ENCODE results near the gene COPG2.
"Not testable (repeated sequence)": the region's sequence is repeated elsewhere in the genome, so short reads cannot be mapped to it uniquely, and the experiment has no call there.

DNA sequence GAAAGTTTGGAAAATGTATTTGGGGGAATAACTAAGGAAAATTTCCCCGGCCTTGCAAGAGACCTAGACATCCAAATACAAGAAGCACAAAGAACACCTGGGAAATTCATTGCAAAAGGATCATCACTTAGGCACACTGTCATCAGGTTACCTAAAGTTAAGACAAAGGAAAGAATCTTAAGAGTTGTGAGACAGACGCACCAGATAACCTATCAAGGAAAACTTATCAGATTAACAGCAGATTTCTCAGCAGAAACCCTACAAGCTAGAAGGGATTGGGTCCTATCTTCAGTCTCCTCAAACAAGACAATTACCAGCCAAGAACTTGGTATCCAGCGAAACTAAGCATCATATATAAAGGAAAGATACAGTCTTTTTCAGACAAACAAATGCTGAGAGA lies 93.4 kb downstream of the COPG2 start:
- TF ChIP-seq, protein P1, sequence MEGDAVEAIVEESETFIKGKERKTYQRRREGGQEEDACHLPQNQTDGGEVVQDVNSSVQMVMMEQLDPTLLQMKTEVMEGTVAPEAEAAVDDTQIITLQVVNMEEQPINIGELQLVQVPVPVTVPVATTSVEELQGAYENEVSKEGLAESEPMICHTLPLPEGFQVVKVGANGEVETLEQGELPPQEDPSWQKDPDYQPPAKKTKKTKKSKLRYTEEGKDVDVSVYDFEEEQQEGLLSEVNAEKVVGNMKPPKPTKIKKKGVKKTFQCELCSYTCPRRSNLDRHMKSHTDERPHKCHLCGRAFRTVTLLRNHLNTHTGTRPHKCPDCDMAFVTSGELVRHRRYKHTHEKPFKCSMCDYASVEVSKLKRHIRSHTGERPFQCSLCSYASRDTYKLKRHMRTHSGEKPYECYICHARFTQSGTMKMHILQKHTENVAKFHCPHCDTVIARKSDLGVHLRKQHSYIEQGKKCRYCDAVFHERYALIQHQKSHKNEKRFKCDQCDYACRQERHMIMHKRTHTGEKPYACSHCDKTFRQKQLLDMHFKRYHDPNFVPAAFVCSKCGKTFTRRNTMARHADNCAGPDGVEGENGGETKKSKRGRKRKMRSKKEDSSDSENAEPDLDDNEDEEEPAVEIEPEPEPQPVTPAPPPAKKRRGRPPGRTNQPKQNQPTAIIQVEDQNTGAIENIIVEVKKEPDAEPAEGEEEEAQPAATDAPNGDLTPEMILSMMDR (conservative IDR thresholded peaks at IDR 0.05; ENCODE audit: low read depth in 2 of 2) = not testable (repeated sequence)
- not testable (repeated sequence) for TF ChIP-seq POLR2AphosphoS5 (IDR thresholded peaks at IDR 0.05; ENCODE audit: low read depth); CREB1 (CRISPR knock-in tag; IDR thresholded peaks at IDR 0.05; ENCODE audit: low read depth); EZH2 (IDR thresholded peaks at IDR 0.05; ENCODE audit: low read depth, unreplicated experiment); EZH2phosphoT487 (IDR thresholded peaks at IDR 0.05; ENCODE audit: unreplicated experiment); JUNB (IDR thresholded peaks at IDR 0.05; ENCODE audit: unreplicated experiment); ZNF114 (CRISPR knock-in tag; IDR thresholded peaks at IDR 0.05); STAT1 (IDR thresholded peaks at IDR 0.05; ENCODE audit: unreplicated experiment); NANOG (IDR thresholded peaks at IDR 0.05; ENCODE audit: borderline replicate concordance); ZNF331 (CRISPR knock-in tag; IDR thresholded peaks at IDR 0.05; ENCODE audit: low read depth)
- TF ChIP-seq, protein P2, sequence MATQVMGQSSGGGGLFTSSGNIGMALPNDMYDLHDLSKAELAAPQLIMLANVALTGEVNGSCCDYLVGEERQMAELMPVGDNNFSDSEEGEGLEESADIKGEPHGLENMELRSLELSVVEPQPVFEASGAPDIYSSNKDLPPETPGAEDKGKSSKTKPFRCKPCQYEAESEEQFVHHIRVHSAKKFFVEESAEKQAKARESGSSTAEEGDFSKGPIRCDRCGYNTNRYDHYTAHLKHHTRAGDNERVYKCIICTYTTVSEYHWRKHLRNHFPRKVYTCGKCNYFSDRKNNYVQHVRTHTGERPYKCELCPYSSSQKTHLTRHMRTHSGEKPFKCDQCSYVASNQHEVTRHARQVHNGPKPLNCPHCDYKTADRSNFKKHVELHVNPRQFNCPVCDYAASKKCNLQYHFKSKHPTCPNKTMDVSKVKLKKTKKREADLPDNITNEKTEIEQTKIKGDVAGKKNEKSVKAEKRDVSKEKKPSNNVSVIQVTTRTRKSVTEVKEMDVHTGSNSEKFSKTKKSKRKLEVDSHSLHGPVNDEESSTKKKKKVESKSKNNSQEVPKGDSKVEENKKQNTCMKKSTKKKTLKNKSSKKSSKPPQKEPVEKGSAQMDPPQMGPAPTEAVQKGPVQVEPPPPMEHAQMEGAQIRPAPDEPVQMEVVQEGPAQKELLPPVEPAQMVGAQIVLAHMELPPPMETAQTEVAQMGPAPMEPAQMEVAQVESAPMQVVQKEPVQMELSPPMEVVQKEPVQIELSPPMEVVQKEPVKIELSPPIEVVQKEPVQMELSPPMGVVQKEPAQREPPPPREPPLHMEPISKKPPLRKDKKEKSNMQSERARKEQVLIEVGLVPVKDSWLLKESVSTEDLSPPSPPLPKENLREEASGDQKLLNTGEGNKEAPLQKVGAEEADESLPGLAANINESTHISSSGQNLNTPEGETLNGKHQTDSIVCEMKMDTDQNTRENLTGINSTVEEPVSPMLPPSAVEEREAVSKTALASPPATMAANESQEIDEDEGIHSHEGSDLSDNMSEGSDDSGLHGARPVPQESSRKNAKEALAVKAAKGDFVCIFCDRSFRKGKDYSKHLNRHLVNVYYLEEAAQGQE (IDR thresholded peaks at IDR 0.05; ENCODE audit: unreplicated experiment) = not testable (repeated sequence)
- TF ChIP-seq, protein P3, sequence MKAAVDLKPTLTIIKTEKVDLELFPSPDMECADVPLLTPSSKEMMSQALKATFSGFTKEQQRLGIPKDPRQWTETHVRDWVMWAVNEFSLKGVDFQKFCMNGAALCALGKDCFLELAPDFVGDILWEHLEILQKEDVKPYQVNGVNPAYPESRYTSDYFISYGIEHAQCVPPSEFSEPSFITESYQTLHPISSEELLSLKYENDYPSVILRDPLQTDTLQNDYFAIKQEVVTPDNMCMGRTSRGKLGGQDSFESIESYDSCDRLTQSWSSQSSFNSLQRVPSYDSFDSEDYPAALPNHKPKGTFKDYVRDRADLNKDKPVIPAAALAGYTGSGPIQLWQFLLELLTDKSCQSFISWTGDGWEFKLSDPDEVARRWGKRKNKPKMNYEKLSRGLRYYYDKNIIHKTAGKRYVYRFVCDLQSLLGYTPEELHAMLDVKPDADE (IDR thresholded peaks at IDR 0.05) = not testable (repeated sequence)
- TF ChIP-seq, protein P4, sequence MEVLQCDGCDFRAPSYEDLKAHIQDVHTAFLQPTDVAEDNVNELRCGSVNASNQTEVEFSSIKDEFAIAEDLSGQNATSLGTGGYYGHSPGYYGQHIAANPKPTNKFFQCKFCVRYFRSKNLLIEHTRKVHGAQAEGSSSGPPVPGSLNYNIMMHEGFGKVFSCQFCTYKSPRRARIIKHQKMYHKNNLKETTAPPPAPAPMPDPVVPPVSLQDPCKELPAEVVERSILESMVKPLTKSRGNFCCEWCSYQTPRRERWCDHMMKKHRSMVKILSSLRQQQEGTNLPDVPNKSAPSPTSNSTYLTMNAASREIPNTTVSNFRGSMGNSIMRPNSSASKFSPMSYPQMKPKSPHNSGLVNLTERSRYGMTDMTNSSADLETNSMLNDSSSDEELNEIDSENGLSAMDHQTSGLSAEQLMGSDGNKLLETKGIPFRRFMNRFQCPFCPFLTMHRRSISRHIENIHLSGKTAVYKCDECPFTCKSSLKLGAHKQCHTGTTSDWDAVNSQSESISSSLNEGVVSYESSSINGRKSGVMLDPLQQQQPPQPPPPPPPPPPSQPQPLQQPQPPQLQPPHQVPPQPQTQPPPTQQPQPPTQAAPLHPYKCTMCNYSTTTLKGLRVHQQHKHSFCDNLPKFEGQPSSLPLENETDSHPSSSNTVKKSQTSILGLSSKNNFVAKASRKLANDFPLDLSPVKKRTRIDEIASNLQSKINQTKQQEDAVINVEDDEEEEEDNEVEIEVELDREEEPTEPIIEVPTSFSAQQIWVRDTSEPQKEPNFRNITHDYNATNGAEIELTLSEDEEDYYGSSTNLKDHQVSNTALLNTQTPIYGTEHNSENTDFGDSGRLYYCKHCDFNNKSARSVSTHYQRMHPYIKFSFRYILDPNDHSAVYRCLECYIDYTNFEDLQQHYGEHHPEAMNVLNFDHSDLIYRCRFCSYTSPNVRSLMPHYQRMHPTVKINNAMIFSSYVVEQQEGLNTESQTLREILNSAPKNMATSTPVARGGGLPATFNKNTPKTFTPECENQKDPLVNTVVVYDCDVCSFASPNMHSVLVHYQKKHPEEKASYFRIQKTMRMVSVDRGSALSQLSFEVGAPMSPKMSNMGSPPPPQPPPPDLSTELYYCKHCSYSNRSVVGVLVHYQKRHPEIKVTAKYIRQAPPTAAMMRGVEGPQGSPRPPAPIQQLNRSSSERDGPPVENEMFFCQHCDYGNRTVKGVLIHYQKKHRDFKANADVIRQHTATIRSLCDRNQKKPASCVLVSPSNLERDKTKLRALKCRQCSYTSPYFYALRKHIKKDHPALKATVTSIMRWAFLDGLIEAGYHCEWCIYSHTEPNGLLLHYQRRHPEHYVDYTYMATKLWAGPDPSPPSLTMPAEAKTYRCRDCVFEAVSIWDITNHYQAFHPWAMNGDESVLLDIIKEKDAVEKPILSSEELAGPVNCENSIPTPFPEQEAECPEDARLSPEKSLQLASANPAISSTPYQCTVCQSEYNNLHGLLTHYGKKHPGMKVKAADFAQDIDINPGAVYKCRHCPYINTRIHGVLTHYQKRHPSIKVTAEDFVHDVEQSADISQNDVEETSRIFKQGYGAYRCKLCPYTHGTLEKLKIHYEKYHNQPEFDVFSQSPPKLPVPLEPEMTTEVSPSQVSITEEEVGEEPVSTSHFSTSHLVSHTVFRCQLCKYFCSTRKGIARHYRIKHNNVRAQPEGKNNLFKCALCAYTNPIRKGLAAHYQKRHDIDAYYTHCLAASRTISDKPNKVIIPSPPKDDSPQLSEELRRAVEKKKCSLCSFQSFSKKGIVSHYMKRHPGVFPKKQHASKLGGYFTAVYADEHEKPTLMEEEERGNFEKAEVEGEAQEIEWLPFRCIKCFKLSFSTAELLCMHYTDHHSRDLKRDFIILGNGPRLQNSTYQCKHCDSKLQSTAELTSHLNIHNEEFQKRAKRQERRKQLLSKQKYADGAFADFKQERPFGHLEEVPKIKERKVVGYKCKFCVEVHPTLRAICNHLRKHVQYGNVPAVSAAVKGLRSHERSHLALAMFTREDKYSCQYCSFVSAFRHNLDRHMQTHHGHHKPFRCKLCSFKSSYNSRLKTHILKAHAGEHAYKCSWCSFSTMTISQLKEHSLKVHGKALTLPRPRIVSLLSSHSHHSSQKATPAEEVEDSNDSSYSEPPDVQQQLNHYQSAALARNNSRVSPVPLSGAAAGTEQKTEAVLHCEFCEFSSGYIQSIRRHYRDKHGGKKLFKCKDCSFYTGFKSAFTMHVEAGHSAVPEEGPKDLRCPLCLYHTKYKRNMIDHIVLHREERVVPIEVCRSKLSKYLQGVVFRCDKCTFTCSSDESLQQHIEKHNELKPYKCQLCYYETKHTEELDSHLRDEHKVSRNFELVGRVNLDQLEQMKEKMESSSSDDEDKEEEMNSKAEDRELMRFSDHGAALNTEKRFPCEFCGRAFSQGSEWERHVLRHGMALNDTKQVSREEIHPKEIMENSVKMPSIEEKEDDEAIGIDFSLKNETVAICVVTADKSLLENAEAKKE (CRISPR knock-in tag; IDR thresholded peaks at IDR 0.05) = not testable (repeated sequence)
